NCI-H1436 treated with DMSO at 0.1 percent for 48 hours (cell line): ENCODE results near the gene PPM1B.
"Not testable (repeated sequence)": the region's sequence is repeated elsewhere in the genome, so short reads cannot be mapped to it uniquely, and the experiment has no call there.

ENCODE experiments used
- DNase-seq: peaks from one replicate; lab custom pipeline; 2025; lab: John Stamatoyannopoulos, UW

The PPM1B gene

DNA sequence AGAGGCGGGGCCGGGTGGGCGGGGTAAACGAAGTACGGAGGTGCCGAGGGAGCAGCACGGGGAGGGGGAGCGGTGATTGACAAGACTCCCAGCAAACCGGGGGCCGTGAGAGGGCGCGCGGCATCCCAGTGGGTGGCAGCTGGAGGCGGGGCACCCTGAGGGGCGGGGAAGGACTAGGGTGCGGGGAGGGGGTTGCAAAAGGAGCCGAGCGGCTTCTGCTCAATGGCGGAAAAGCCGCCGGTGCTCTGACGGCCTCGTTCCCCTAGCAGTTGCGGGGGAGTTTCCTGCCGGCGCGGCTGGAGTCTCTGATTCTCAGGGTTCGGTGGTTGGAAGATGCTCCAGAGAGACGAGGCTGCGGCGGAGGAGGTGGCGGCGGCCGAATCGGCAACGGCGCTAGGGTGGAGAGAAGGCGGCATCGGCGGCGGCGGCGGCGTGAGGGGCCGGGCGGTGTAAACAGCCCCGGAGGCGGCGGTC lies at the start of gene PPM1B:
Gene PPM1B (plus strand): TSS at position 195 of the 474 bp plus-strand sequence. CDS start 32,325 bp downstream, outside the sequence.
- no peak for DNase-seq

DNA sequence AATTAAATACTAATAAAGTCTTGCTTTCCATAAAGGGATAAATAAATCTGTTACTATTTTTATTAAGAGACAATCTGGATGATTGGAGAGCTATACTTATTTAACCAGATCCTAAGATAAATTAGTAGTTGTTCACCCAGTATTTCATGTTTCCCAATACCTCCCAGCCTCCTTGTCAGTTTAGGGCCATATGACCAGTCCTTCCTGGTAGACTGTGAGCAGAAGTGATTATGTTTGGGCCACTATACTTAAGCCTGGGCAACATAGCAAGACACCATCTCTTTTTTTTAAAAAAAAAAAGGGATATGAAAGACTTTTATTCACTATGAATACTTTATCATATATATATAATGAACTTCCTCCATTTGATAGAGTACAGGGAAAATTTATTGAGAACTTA lies 48.8 kb upstream of the PPM1B start:
- no peak for DNase-seq

DNA sequence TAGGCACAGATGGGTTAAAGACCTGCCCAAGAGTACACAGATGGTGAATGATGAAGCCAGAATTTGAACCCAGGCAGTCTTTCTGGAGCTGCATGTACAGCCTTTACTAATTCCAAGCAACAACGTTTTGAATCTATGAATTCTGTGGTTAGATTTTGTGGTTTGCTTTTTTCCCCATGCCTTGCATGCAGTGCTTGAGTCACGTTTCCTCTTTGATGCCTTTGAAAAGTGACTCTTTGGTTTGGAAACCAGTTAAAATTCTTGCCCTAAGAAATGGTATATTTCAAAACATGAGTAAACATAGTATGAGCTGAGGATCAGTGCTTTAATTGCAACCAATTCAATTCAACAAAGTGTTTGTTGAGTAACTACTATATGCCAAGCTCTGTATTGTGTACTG lies 48.2 kb upstream of the PPM1B start:
- no peak for DNase-seq

DNA sequence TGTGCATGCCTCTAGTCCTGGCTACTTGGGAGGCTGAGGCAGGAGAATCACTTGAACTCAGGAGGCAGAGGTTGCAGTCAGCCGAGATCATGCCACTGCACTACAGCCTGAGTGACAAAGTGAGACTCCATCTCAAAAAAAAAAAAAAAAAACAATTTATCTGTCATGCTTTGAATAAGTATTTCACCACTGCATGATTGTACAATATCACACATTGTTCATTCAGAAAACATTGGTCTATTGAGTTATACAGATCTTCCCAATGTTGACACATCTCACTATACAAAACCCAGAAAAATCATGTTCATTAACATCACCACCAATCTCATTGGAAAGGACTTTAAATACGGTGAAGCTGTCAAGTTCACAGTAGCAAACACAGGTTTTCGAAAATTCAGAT lies 46.8 kb upstream of the PPM1B start:
- no peak for DNase-seq

DNA sequence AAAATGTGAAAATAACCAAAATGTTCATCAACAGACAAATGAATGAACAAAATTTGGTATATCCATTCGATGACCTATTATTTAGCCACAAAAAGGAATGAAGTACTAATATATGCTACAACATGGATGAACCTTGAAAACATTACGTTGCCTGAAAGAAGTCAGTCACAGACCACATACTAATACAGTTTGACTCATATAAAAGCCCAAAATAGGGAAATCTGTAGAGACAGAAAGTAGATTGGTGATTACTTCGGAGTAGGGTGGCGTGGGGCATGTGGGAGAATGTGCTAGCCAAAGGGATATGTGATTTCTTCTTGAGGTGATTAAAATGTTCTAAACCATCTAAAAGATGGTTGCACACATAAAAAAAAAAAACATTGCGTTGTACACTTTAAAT lies 44.2 kb upstream of the PPM1B start:
- DNase-seq = no peak

DNA sequence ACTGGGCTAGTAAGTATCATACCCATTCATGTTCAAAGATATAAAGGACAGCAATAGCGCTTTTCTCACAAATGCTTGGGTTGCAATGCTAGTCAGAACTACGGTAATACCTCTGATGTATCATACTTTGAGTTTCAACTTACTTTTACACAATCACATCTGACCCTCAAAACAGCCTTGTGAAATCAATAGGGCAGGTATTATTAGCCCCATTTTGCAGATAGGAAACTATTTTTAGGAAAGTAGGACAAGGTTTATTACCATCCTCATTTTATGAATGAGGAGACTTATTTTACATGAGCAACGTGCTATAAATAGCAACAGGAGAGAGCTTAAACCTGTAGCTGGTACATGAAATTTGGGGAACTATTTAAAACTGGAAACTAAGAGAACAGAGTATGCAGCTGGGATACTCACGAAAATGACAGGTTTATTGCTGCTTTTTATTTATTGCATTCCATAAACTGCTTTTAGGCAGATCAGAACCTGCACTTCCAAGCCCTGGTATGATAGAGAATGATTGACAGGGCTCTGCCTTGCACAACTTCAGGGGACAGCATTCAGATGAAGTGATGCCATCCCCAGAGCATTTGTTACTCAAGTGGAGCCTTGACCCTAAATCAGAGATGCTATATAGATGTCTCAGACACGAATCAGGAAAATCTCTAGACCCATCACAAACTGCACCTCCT lies 42.4 kb upstream of the PPM1B start:
- no peak for DNase-seq

DNA sequence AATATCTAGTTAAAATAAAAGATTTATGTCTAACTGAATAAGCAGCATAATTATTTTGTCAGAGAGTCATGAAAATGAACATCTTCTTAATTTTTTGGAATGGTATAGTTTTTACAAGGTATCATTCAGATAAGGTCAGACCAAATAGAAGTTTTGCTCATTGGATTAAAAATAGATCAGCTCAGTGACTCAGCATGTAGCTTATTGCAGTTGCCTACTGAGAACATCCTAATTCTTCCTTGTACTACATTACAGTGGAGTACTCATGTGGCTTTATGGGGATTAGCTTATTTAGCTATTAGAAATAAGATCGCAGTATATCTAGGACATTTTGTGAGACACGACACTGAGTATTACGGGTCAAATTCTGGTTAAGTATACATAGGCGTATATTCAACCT lies 38.2 kb upstream of the PPM1B start:
- no peak for DNase-seq

DNA sequence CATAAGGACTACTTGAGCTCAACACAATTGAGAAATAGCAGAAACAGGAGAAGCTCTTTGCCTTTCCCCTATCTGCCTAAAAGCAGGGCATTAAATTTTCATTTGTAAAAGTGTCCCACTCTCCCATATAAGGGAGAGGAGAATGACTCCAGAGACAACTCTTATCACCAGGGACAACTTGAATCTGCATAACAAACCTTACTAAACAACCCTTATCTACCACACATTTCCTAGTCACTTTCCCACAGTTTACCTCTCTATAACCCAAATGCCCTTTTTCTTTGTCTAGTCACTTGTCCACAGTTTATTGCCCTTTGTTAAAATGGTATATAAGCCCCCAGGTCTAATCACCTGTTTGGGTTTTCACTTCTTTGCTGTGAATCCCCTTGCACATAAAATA lies 37.5 kb upstream of the PPM1B start:
- no peak for DNase-seq

DNA sequence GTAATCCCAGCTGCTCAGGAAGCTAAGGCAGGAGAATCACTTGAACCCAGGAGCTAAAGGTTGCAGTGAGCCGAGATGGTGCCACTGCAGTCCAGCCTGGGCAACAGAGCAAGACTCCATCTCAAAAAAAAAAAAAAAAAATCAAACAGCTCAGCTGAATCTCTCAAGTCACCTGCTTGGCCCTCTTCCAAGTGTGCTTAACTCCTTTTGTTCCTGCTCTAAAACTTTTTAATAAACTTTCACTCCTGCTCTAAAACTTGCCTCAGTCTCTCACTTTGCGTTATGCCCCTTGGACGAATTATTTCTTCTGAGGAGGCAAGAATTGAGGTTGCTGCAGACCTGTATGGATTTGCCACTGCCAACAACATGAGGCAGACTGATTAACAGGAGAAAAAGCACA lies 35.1 kb upstream of the PPM1B start:
- DNase-seq = not testable (repeated sequence)

DNA sequence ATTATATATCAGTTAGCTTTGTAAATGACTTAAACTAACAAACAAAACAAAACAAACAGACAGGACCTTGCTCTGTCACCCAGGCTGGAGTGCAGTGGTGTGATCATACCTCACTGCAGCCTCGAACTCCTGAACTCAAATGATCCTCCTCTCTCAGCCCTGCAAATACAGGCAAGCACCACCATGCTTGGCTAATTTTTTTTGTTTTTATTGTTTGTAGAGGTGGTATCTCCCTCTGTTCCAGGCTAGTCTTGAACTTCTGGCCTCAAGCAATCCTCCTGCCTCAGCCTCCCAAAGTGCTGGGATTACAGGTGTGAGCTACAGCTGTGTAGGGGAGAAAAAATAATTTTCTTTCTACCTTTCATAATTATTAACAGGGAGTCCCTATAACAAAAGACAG lies 33.8 kb upstream of the PPM1B start:
- DNase-seq = no peak

DNA sequence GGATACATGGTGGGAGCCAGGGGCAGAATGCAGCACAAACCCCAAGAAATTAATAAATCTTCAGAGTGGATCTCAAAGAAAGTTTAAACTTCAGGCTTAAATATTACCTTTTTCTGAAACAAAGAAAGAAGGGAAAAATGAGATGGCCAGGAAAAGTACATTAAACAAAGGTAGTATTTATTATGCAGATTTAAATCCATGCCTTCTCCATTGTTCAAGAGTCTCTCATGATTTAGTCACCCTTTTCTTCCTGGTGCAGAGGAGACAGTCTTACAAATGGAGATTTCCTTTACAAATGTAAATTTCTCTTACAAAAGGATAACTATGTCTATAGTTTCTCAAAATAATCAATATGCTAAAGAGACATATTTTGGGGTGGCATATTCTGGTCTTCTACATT lies 33.4 kb upstream of the PPM1B start:
- no peak for DNase-seq

DNA sequence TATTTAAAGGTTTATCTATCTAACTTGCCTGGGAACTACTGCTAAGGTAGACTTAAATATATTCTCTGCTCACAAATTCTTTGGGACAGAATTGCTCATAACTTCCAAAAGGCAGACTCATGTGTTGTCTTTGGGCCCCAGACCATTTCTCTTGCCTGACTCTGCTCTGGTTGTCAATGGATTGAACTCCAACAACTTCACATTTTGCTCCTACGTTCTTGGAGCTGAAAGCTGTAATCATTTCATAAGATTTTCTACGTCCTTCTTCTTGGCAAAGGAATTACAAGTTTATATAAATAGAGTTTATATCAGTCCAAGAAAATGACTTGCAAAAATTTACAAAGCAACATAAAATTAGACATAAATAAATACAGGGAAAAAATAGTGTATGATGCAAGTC lies 32.9 kb upstream of the PPM1B start:
- DNase-seq = no peak

DNA sequence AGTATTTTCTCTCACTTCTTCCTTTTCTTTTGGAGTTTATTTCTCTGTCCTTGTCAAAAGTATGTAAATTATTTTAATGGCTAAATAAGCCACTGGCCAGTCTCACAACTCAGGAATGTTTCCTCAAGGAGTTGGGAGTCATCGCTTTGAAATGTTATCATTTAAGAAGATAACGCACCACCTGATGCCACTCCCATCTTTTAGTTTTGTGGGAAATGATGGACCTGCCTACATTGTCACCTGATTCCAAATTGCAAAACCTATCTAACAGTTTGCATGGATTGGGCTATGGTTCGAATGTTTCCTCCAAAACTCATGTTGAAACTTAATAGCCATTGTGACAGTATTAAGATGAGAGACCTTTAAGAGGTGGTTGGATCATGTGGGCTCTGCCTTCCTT lies 32.4 kb upstream of the PPM1B start:
- DNase-seq = no peak

DNA sequence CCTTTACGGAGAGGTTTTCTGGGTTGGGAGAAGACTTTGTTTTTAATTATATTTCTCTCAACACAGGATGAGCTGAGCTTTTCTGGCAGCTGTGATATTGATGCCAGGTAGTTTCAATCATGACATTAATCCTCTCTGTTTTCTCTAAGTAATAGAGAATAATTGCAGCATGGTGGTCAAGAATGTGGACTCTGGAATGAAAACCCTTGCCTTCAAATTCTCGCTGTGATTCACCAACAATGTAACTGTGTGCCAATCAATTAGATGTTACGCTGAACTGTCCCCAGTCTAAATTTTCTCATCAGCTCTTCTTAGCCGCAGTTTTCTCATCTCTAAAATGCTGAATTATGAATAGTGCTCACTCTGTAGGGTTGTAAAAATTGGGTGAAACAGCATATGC lies 31.6 kb upstream of the PPM1B start:
- no peak for DNase-seq

DNA sequence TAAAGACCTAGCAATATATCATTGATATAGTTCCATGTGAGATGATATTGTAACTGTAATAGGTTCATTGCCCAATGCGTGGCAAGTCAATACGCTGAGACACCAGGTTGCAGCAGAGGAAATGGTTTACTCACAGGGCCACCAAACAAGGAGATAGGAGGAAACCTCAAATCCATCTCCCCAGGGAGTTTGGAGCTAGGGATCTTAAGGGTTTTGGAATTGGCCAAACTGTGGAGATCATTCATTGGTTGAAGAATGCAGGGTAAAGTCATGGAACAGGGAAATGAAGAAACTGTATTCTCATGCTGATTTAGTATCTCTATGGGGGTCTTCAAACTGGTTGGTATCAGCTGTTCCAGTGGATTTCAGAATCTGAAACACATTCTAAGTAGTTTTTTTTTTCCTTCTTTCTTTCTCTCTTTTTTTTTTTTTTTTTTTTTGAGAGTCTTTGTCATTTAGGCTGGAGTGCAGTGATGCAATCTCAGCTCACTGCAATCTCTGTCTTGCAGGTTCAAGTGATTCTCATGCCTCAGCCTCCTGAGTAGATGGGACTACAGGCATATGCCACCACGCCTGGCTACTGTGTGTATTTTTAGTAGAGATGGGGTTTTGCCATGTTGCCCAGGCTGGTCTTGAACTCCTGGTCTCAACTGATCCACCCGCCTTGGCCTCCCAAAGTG lies 30.7 kb upstream of the PPM1B start:
- no peak for DNase-seq

DNA sequence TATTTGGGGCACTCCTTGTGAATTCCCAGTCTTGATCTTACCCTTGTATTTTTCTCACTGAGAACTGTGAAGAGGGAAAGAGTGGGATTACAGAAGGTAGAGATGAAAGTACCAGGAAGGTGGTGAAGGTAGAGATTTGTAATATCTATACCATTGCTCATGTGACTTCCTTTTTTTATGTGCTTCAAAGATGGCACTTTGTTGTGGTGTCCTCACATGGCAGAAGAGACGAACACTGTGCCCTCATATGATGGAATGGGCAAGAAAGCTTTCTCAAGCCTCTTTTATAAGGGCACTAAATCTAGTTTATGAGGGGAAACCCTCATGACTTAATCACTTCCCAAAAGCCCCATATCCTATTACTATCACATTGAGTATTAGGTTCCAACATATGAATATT lies 28.9 kb upstream of the PPM1B start:
- DNase-seq = no peak

DNA sequence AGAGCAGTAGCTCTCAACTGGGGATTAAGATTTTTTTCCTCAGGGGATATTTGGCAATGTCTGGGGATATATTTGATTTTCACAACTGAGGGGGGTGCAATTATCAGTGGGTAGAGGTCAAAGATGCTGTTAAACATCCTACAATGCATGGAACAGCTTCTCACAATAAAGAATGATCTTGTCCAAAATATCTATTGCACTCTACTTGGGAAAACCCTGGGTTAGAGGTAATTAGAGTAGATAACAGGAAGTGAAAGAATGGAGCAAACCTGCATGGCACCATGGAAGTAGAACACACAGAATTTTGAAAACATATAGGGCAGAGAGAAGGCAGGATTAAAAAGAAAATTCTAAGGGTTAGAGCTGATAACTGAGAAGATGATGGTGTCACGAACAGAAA lies 26.4 kb upstream of the PPM1B start:
- DNase-seq = no peak

DNA sequence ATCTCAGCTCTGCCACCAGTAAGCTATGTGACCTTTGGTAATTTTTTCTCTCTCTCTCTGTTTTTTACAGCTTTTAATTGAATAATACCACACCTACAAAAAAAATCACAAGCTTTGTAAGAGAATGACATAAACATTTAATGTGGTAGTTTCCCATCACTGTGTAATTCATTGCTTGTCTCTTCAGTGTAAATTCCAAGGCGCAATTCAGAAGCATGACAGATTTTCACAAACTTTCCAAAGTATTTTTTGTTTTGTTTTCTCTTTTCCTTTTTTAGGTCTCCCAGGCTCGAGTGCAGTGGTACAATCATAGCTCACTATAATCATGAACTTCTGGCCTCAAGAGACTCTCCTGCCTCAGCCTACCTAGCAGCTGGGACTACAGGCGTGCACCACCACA lies 25.0 kb upstream of the PPM1B start:
- DNase-seq = no peak

DNA sequence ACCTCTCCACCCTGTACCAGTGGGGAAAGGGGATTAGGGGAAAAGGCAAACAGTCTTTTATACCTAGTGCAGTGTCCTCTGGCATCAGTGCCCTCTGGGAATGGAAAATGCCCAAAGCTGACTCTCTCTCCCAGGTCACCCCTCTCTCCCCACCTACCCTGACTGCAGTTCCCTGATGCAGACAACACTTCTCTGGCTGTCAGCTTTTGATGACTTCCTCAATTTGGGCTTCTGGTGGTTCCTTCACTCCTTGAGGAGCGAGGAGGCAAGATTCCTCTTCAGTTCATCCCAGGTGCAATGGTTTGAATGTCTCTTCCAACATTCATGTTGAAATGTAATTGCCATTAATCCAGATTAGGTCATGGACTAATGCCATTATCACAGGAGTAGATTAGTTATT lies 19.7 kb upstream of the PPM1B start:
- no peak for DNase-seq

DNA sequence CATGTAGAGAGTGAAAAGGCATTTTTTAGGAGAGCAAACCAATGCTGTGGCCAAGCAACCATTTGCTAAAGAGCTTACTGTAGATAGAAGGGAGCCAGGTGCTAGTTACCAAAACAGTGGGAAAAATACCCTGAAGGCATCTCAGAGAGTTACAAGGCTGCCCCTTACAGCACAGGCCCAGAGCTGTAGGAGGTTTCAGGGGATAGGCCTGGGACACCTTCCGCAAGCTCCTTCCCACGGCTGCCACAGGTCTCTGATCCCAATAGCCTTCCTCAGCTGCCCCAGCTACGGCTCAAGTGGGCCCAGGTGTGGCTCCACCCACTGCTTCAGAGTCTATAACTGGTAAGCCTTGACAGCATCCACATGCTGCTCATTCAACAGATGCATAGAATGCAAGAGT lies 18.2 kb upstream of the PPM1B start:
- DNase-seq = no peak

DNA sequence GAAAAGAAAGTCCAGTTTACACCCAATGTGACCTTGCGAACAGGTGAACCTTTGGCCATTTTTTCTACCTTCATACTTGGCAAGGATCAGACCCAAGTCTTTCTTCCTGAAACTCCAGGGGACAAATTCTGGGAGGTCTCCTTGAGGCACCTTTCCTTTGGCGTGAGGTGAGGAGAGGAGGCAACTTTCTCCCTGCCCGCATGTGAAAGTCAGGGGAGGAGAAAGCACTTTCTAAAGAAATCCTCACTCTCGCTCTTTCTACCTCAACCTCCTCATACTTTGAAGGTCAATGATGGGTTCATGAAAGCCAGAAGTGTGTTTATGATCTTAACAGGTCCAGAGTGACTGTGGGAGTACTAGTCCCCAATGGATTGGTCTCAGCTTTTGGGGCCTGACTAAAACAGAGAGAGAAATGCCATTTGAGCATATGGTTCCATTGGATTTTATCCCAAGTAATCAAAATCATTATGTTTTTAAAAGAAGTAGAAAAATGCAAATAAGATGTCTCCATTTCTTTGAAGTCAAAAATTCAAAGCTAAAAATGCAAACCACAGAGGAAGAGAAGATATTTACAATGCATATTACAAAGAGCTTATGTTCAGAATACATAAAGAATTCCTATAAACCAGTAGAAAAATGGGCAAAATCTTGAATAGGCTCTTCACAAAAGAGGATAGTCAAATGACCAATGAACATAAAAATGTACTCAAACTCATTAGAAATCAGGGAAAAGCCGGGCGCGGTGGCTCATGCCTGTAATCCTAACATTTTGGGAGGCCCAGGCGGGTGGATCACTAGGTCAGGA lies 15.6 kb upstream of the PPM1B start:
- DNase-seq = no peak

DNA sequence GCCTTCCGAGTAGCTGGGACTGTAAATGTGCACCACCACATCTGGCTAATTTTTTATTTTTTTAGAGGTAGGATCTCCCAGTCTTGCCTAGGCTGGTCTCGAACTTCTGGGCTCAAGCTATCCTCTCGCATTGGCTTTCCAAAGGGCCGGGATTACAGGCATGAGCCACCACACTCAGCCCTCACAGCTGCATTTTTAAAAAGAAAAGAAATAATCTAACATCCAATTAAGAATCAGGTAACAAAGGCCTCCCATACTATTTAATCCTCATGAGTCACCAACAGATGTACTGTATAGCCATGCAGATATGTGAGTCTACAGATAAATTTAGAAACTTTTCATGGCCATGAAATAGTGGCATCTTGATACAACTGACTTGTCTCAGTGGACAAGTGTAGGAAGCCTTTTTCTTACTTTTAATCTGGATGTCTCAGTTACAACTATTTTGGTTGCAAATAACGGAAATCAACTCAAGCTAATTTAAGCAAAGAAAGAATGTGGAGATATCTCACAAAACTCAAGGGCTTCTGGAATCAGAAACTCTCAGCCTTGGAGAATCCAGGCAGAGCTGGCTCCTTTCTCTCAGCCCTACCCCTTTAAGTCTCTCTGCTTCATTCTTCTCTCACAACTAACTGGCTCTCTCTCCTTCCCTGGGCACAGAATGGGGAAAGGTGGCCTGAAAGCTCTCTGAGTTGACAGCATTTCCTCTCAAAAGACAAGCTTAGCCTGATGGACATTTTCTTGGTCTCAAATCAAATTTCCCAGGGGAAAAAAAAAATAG lies 12.8 kb upstream of the PPM1B start:
- no peak for DNase-seq
